ENCODE data around the gene GALNT7.
"Not testable (repeated sequence)": the region's sequence is repeated elsewhere in the genome, so short reads cannot be mapped to it uniquely, and the experiment has no call there.

GALNT7 gene

DNA sequence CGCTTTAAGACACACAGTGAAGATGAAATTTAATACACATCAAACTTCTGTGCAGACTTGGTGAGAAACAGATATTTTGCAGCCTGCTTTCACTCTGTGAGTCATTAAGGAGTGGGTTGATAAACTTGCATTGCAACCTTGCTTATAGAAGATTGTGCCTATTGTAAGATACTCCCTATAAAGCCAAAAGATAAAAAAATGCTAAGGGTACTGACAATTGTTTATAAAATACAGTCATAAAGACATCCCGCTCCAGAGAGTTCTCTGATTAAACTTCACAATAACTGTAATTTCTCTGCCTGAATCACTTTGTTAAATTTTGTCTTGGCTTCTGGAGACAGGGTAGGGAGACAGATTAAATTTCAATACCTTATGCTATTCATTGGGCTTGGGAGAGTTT is 49.1 kb downstream of the GALNT7 start:
- DNase-seq (ENCODE audit: insufficient read length, low spot score): no peak
- TF ChIP-seq, protein P1, sequence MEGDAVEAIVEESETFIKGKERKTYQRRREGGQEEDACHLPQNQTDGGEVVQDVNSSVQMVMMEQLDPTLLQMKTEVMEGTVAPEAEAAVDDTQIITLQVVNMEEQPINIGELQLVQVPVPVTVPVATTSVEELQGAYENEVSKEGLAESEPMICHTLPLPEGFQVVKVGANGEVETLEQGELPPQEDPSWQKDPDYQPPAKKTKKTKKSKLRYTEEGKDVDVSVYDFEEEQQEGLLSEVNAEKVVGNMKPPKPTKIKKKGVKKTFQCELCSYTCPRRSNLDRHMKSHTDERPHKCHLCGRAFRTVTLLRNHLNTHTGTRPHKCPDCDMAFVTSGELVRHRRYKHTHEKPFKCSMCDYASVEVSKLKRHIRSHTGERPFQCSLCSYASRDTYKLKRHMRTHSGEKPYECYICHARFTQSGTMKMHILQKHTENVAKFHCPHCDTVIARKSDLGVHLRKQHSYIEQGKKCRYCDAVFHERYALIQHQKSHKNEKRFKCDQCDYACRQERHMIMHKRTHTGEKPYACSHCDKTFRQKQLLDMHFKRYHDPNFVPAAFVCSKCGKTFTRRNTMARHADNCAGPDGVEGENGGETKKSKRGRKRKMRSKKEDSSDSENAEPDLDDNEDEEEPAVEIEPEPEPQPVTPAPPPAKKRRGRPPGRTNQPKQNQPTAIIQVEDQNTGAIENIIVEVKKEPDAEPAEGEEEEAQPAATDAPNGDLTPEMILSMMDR (IDR thresholded peaks at IDR 0.05; ENCODE audit: insufficient read depth, missing control alignments): no peak
- FAIRE-seq: no peak

DNA sequence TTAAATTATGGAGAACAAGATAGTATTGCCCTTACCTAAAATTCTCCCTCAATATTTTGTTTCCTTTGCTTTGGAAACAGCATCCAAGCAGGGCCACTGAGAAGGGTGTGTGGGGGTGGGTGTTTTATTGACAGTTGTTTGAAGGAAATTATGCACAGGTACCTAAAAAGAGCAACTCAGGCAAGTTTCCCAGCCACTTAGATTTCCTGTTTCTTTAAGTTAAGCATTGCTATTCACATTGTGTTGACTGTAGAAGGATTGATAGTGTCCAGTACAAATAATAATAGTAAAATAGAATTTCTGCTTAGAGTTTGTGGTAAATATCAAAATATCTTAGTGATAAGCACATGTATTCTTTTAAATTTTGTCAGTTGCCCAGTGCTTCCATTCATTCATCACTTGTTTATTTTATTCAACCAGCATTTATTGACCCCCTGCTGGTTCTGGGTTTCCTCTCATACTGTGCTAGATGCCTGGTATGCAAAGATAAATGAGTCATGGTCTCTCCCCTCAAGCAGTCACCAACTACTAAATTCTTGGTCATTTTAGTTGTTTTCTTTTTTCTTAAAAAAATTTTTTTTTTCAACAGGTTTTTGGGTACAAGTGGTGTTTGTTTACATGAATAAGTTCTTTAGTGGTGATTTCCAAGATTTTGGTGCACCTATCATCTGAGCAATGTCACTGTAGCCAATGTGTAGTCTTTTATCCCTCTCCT is 50.0 kb downstream of the GALNT7 start:
- TF ChIP-seq, protein P1 (IDR thresholded peaks at IDR 0.05; ENCODE audit: insufficient read depth, missing control alignments): no peak
- FAIRE-seq: no peak
- no peak for DNase-seq (ENCODE audit: insufficient read length, low spot score)

DNA sequence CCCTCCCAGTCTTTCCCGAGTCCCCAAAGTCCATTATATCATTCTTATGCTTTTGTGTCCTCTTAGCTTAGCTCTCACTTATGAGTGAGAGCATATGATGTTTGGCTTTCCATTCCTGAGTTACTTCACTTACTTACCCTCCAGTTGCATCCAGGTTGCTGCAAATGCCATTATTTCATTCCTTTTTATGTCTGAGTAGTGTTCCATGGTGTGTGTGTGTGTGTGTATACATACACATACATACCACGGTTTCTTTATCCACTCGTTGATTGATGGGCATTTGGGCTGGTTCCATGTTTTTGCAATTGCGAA is 50.5 kb downstream of the GALNT7 start:
- DNase-seq (ENCODE audit: insufficient read length, low spot score); FAIRE-seq: not testable (repeated sequence)

DNA sequence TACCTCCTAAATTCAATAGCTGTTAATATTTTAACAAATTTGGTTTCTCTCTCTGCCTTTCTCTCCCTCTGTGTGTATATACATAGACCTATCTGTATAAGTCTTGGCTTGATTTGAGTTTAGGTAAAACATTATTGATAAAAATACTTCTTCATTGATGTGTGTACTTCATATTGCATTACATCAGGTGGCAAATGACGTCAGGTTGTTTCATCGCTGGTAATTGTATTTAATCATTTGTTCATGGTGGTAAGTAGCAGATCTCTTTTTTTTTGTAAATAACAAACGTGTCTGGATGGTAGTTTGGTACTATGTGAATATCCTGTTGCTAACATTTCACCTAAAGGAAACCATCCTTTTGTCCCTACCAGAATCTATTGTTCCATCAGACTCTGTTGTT is 55.1 kb downstream of the GALNT7 start:
- TF ChIP-seq, protein P1 (IDR thresholded peaks at IDR 0.05; ENCODE audit: insufficient read depth, missing control alignments): no peak
- DNase-seq (ENCODE audit: insufficient read length, low spot score) (no peak), FAIRE-seq (no peak)

DNA sequence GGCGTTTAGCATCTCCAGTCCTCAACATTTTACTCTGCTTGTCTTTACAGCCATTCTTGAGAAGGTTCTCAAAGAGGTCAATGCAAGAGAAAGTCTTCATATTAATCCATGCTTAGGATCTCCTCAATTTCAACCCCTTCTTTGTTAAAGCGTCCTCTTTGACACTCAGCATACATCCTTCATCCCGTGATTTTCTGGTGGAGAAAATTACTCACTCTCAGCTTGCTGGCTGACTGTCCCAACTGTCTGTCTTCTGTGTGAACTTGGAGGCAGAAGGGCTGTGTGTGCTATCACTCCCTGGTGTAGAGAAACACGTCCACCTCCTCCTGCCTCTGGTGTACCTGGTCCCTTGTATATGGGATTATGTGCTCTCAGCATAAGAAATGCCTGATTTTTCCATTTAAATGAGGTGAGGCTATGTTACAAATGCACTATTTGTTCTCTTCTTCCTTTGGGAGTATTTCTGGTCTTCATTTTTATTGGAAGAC is 57.8 kb downstream of the GALNT7 start:
- TF ChIP-seq, protein P1 (IDR thresholded peaks at IDR 0.05; ENCODE audit: insufficient read depth, missing control alignments): no peak

DNA sequence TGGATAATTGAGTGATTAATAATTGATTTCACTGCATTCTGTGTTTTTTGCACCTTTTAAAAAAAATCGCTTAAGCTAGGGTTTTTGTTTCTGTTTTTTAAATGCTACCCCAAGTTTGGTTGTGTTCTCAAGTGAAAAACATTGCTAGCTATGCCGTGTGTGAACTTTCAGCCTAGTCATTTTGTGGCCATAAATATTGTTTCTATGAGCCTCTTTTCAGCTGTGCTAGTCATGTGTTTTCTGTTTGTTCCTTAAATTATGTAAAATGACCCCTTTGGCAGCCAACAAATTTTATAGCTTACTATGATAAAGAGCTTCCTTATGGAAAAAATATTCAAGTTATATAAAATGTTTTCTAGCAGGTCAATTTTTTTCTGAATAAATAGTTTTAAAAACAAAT is 59.1 kb downstream of the GALNT7 start:
- no peak for DNase-seq (ENCODE audit: insufficient read length, low spot score)
- TF ChIP-seq, protein P1 (IDR thresholded peaks at IDR 0.05; ENCODE audit: insufficient read depth, missing control alignments): no peak
- no peak for FAIRE-seq

More for the DNA sequence above, 57.8 kb downstream of the GALNT7 start:
- no peak for FAIRE-seq
- DNase-seq (ENCODE audit: insufficient read length, low spot score): no peak

DNA sequence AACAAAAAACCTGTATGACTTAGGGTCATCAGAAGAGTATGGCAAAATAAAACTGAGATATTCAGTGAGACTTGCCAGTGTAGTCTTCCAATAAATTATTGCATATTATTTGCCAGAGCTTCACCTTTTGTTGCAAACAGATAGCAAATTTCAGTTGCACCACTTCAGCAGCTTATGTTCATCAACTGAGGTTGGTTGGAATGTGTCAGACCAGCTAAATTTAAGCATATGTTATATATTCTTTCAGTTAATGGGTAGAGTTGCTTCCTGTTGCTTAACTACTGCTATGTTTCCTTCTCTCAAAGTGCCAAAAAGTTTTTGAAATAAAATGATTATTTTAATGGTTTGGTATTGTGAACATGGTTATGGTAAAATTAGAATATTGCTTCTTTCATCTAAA is 61.5 kb downstream of the GALNT7 start:
- TF ChIP-seq, protein P1 (IDR thresholded peaks at IDR 0.05; ENCODE audit: insufficient read depth, missing control alignments): no peak
- DNase-seq (ENCODE audit: insufficient read length, low spot score) (no peak), FAIRE-seq (no peak)
